H1 (cell line): ENCODE data around the gene SPECC1. TPM values are rescaled to one million over a fixed set of nuclear protein-coding genes. Genes with fewer than 3 reads are reported as not detected.

Experiments
- CTCF ChIA-PET: fragments of 300-600 bp; sonication (Branson Sonifier 250); formaldehyde crosslinking; loops from one replicate; lab custom pipeline; 2021; ENCODE audit not compliant: partially characterized antibody; lab: Charles Lee
- POLR2A ChIA-PET: fragments of 300-600 bp; sonication (Branson Sonifier 250); formaldehyde crosslinking; loops from one replicate; lab custom pipeline; 2021; ENCODE audit warnings: inconsistent platforms; ENCODE audit not compliant: partially characterized antibody; lab: Charles Lee
- DNase-seq, 2 experiments: peaks; one replicate each; pipeline versions ENCODE4 v3.0.0 to v3.0.0-alpha.2; 2010 to 2022; ENCODE audit warnings: low spot score in 2 of 2, low read depth in 1 of 2, mixed read lengths in 1 of 2
- FAIRE-seq: peaks from 2 replicates; lab custom pipeline; 2011; peaks lifted over from hg19 to GRCh38; lab: Jason Lieb, UNC
- H2AFZ ChIP-seq: 2 replicates; pipeline ENCODE4 v1.8.1; 2012; ENCODE audit warnings: low read length, inconsistent platforms
- H2AK5ac ChIP-seq: 2 replicates; pipeline ENCODE4 v1.6.1; 2013; ENCODE audit warnings: low read depth, low read length
- H2BK120ac ChIP-seq: replicated peaks from 2 replicates; pipeline ENCODE3; 2013; ENCODE audit warnings: low read depth, low read length, inconsistent platforms
- H2BK12ac ChIP-seq: 2 replicates; pipeline ENCODE4 v1.6.1; 2013; ENCODE audit warnings: low read depth, low read length
- H2BK15ac ChIP-seq: 2 replicates; pipeline ENCODE4 v1.6.1; 2013; ENCODE audit warnings: low read length
- H2BK20ac ChIP-seq: 2 replicates; pipeline ENCODE4 v1.6.1; 2013; ENCODE audit warnings: low read length
- H2BK5ac ChIP-seq: 2 replicates; pipeline ENCODE4 v1.6.1; 2013; ENCODE audit warnings: low read depth, low read length
- H3K14ac ChIP-seq: 2 replicates; pipeline ENCODE4 v1.6.1; 2013; ENCODE audit warnings: inconsistent platforms; ENCODE audit not compliant: insufficient read length
- H3K18ac ChIP-seq: 2 replicates; pipeline ENCODE4 v1.6.1; 2013; ENCODE audit warnings: low read length; ENCODE audit errors: extremely low read depth
- H3K23ac ChIP-seq: 2 replicates; pipeline ENCODE4 v1.6.1; 2013; ENCODE audit warnings: inconsistent platforms; ENCODE audit not compliant: insufficient read length
- H3K23me2 ChIP-seq: 2 replicates; pipeline ENCODE4 v1.6.1; 2013; ENCODE audit warnings: low read depth, low read length
- H3K27ac ChIP-seq: 2 replicates; pipeline ENCODE4 v1.6.1; 2011; ENCODE audit warnings: low read depth, low read length, inconsistent platforms
- H3K27me3 ChIP-seq, 4 experiments: replicated peaks in 1 of 4; 1 replicate in 1 of 4; 2 replicates in 3 of 4; pipeline versions ENCODE4 v1.6.1 to v1.8.1; 2011 to 2013; ENCODE audit warnings: low read length in 3 of 4, mild to moderate bottlenecking in 3 of 4, inconsistent platforms in 2 of 4, mixed read lengths in 2 of 4, moderate library complexity in 1 of 4; ENCODE audit not compliant: control insufficient read depth in 3 of 4, insufficient read depth in 3 of 4; ENCODE audit errors: extremely low read depth in 1 of 4
- H3K36me3 ChIP-seq, 4 experiments: 2 replicates each; pipeline versions ENCODE4 v1.6.1 to v1.8.1; 2011 to 2013; ENCODE audit warnings: mild to moderate bottlenecking in 4 of 4, low read length in 3 of 4, moderate library complexity in 2 of 4, control low read depth in 1 of 4, inconsistent platforms in 1 of 4; ENCODE audit not compliant: insufficient read depth in 4 of 4, control insufficient read depth in 2 of 4
- H3K4ac ChIP-seq: replicated peaks from 2 replicates; pipeline ENCODE3; 2013; ENCODE audit warnings: low read length, low read depth, mixed read lengths, inconsistent platforms; ENCODE audit not compliant: insufficient read length
- H3K4me1 ChIP-seq, 4 experiments: replicated peaks in 1 of 4; 1 replicate in 1 of 4; 2 replicates in 3 of 4; pipeline versions ENCODE4 v1.6.1 to v1.8.1; 2011 to 2013; ENCODE audit warnings: low read length in 3 of 4, inconsistent platforms in 2 of 4, mixed read lengths in 1 of 4; ENCODE audit not compliant: insufficient read depth in 4 of 4, control insufficient read depth in 3 of 4
- H3K4me2 ChIP-seq, 2 experiments: 2 replicates each; pipeline versions ENCODE4 v1.6.1 to v1.8.1; 2011 to 2013; ENCODE audit warnings: low read depth in 2 of 2, low read length in 2 of 2, control low read depth in 1 of 2, inconsistent platforms in 1 of 2, mild to moderate bottlenecking in 1 of 2; ENCODE audit not compliant: insufficient read depth in 1 of 2
- H3K4me3 ChIP-seq, 4 experiments: fragments of 200-600, 300-600 bp in 1 of 4; sonication (generic), shearing (Covaris generic), sonication (Bioruptor Twin) in 1 of 4; 2 replicates each; pipeline versions ENCODE4 v1.5.1 to v1.8.1; 2011 to 2016; ENCODE audit warnings: low read length in 4 of 4, low read depth in 3 of 4, control low read depth in 2 of 4, inconsistent platforms in 2 of 4, mild to moderate bottlenecking in 2 of 4, mixed read lengths in 1 of 4, moderate library complexity in 1 of 4; ENCODE audit not compliant: insufficient read depth in 2 of 4; ENCODE audit errors: extremely low read depth in 1 of 4
- H3K56ac ChIP-seq: replicated peaks from 2 replicates; pipeline ENCODE3; 2013; ENCODE audit warnings: low read depth, mild to moderate bottlenecking, mixed read lengths, low read length, inconsistent platforms; ENCODE audit not compliant: insufficient read length
- H3K79me1 ChIP-seq: 2 replicates; pipeline ENCODE4 v1.6.1; 2013; ENCODE audit warnings: low read depth, low read length, control low read depth
- H3K79me2 ChIP-seq, 2 experiments: 2 replicates each; pipeline versions ENCODE4 v1.6.1 to v1.8.1; 2012 to 2013; ENCODE audit warnings: low read length in 2 of 2, mild to moderate bottlenecking in 2 of 2, inconsistent platforms in 1 of 2; ENCODE audit not compliant: insufficient read depth in 2 of 2, control insufficient read depth in 1 of 2
- H3K9ac ChIP-seq, 4 experiments: replicated peaks in 1 of 4; 1 replicate in 1 of 4; 2 replicates in 3 of 4; pipeline versions ENCODE4 v1.6.1 to v1.8.1; 2011 to 2013; ENCODE audit warnings: low read depth in 3 of 4, low read length in 3 of 4, control low read depth in 2 of 4, mild to moderate bottlenecking in 2 of 4, moderate library complexity in 2 of 4, inconsistent platforms in 1 of 4; ENCODE audit errors: extremely low read depth in 1 of 4
- H3K9me3 ChIP-seq, 2 experiments: 2 replicates each; pipeline versions ENCODE4 v1.6.1 to v1.8.1; 2012 to 2013; ENCODE audit warnings: mild to moderate bottlenecking in 2 of 2, moderate library complexity in 2 of 2, control low read depth in 1 of 2, inconsistent platforms in 1 of 2, low read depth in 1 of 2, low read length in 1 of 2, mixed read lengths in 1 of 2; ENCODE audit not compliant: insufficient read depth in 2 of 2
- H4K20me1 ChIP-seq, 2 experiments: replicated peaks in 1 of 2; 2 replicates each; pipeline versions ENCODE3 to v1.8.1; 2011 to 2013; ENCODE audit warnings: inconsistent platforms in 2 of 2, low read length in 2 of 2, mild to moderate bottlenecking in 1 of 2; ENCODE audit not compliant: insufficient read depth in 2 of 2, control insufficient read depth in 1 of 2
- H4K5ac ChIP-seq: 2 replicates; pipeline ENCODE4 v1.6.1; 2013; ENCODE audit warnings: low read length, low read depth, mixed read lengths, inconsistent platforms; ENCODE audit not compliant: insufficient read length
- H4K8ac ChIP-seq: 2 replicates; pipeline ENCODE4 v1.8.0; 2013; ENCODE audit warnings: mild to moderate bottlenecking, moderate library complexity, low read length, inconsistent platforms; ENCODE audit not compliant: insufficient read depth; ENCODE audit errors: extremely low read depth
- H4K91ac ChIP-seq: replicated peaks from 2 replicates; pipeline ENCODE3; 2013; ENCODE audit warnings: low read length, mixed read lengths, inconsistent platforms; ENCODE audit not compliant: insufficient read length
- CHD1 ChIP-seq: IDR thresholded peaks from 2 replicates; pipeline ENCODE4 v1.6.1; 2012; ENCODE audit warnings: low read depth, low read length, improper control_type of control experiment
- RAD21 ChIP-seq, 2 experiments: IDR thresholded peaks in 1 of 2; conservative IDR thresholded peaks in 1 of 2; 2 replicates each; pipeline ENCODE4 v1.6.1; 2011; ENCODE audit warnings: low read depth in 2 of 2, low read length in 2 of 2, improper control_type of control experiment in 1 of 2, inconsistent platforms in 1 of 2, mild to moderate bottlenecking in 1 of 2, moderate library complexity in 1 of 2
- RBBP5 ChIP-seq: IDR thresholded peaks from 2 replicates; pipeline ENCODE4 v1.7.1; 2012; ENCODE audit warnings: low read depth, mild to moderate bottlenecking, inconsistent platforms, low read length, moderate library complexity, borderline replicate concordance
- TAF1 ChIP-seq: IDR thresholded peaks from 2 replicates; pipeline ENCODE4 v1.6.1; 2011; ENCODE audit warnings: mild to moderate bottlenecking, low read depth, low read length
- TAF7 ChIP-seq: optimal IDR thresholded peaks from 2 replicates; pipeline ENCODE3; 2011; ENCODE audit warnings: low read depth, mild to moderate bottlenecking, inconsistent platforms, low read length, moderate library complexity, borderline replicate concordance
- TBP ChIP-seq: IDR thresholded peaks from 2 replicates; pipeline ENCODE4 v1.6.1; 2011; ENCODE audit warnings: low read depth, low read length, improper control_type of control experiment
- WGBS, 2 experiments: shearing (Covaris generic) in 1 of 2; methylation state at CpG; one replicate each; pipeline versions ENCODE4 v1.1.6 to v1.1.7; 2013 to 2015; ENCODE audit warnings: low lambda C conversion rate in 2 of 2, mixed read lengths in 2 of 2, inconsistent platforms in 1 of 2, low coverage in 1 of 2, missing lambda C conversion rate in 1 of 2; ENCODE audit not compliant: insufficient replicate concordance in 2 of 2, insufficient coverage in 1 of 2, insufficient read length in 1 of 2; ENCODE audit errors: extremely low coverage in 1 of 2, missing lambda C conversion rate in 1 of 2; 5-methylcytosine and 5-hydroxymethylcytosine counted together
- polyA plus RNA-seq, 7 experiments: library from polyadenylated mRNA; depleted of rRNA in 3 of 7; stranded (reverse) in 5 of 7; unstranded in 2 of 7; fragments of >200 nt in 5 of 7; fragments of 200-250 nt in 2 of 7; gene quantifications; 1 replicate in 5 of 7; 2 replicates in 1 of 7; 4 replicates in 1 of 7; pipeline versions ENCODE4 v1.2.1 to v1.2.3, GENCODE V29; 2011 to 2013; ENCODE audit warnings: missing spikeins in 2 of 7, mixed read lengths in 2 of 7
- total RNA-seq: library from RNA; stranded (reverse); fragmentation: NEBNext Ultra II Directional; extraction: Animal tissue kit (Norgen Biotek cat#: 25700); gene quantifications from 2 replicates; pipeline ENCODE4 v1.2.1, GENCODE V29; 2021
- TF ChIP-seq, protein P1 (sequence below): IDR thresholded peaks from 2 replicates; pipeline ENCODE4 v1.6.1; 2012; ENCODE audit warnings: inconsistent platforms

SPECC1 gene
- total and polyA plus RNA-seq, 2 of the 8 experiments (the other 6 are each of a cell fraction or from before 2014, with no cell fraction given): 35.8 to 87.9 TPM

DNA sequence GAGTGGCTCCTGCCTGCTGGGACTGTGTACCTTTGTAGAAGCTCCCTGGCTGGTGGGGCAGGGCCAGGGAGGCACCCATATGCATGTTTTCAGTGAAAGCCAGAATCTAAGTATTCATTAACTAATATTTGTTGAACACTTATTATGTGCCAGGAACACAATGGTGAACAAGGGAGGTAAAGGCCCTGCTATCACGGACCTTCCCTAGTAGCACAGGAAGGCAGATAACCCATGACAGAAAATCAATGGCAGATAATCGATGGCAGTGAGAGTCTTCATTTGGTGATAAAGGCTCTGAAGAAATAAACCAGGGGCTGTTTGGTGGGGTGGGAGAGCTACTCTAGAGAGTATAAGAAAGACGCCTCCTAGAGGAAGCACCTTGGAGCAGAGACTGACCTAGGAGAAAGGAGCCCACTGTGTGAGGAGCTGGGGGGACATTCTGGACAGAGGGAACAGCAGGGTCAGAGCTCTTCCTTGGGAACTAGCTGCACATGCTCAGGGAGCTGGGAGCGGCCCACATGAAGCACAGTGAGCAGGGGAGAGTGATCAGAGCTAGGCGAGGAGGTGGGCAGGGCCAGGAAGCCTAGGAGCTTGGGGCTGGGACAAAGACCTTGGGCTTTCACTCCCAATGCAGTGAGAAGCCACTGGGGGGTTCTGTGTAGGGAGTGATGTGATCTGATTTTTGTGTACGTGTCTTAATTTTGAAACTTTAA, 78.5 kb downstream of the SPECC1 start:
- H3K4ac ChIP-seq: no peak overlapping the region
- H2AFZ ChIP-seq: no peak overlapping the region
- H4K5ac ChIP-seq: no peak overlapping the region
- no peak overlapping the region for H4K91ac ChIP-seq
- H3K27ac ChIP-seq: no peak overlapping the region
- no peak overlapping the region for H3K56ac ChIP-seq
- no peak overlapping the region for H3K18ac ChIP-seq
- H3K36me3 ChIP-seq: no peaks in the 10 kb centered on the region
- no peak overlapping the region for H2BK120ac ChIP-seq
- no peak overlapping the region for H2BK12ac ChIP-seq
- DNase-seq (no peak), FAIRE-seq (no peak)
- H3K23ac ChIP-seq: no peak overlapping the region
- no peaks in the 10 kb centered on the region for H3K9me3 ChIP-seq
- peaks cover 0 to 7% (median 3%) of the 10 kb centered on the region in 4 experiments; a peak in 3 of 7 replicates for H3K4me1 ChIP-seq
- no peak overlapping the region for H3K9ac ChIP-seq
- no peaks in the 10 kb centered on the region for H3K79me1 ChIP-seq
- H3K27me3 ChIP-seq: no peaks in the 10 kb centered on the region
- ChIA-PET CTCF (interaction anchor here (0.6 to 0.7 kb wide), 2 partner anchors 77 to 224 kb away, joined by 3 read pairs; no protein-coding TSS in a partner anchor), POLR2A (no interaction called here)
- H4K8ac ChIP-seq: no peak overlapping the region
- no peak overlapping the region for H3K4me3 ChIP-seq
- no peak overlapping the region for H2AK5ac ChIP-seq
- H4K20me1 ChIP-seq: no peaks in the 10 kb centered on the region
- H3K14ac ChIP-seq: no peak overlapping the region
- H3K79me2 ChIP-seq: no peaks in the 10 kb centered on the region
- no peak overlapping the region for H2BK5ac ChIP-seq
- H3K4me2 ChIP-seq: no peak overlapping the region
- no peak overlapping the region for H2BK15ac ChIP-seq
- H3K23me2 ChIP-seq: no peaks in the 10 kb centered on the region
- 71% methylated on average over 6 of the region's 6 CpGs; no CpG with 5 or more reads in 1 of the 2 experiments for WGBS, 2 experiments
- no peak overlapping the region for H2BK20ac ChIP-seq
- TF ChIP-seq RAD21 (IDR thresholded peaks at IDR 0.05 in 1 of 2, conservative IDR thresholded peaks at IDR 0.05 in 1 of 2; ENCODE audit: low read depth in 2 of 2, low read length in 2 of 2) (no peak), TBP (no peak), CHD1 (no peak), RBBP5 (no peak), TAF1 (no peak), TAF7 (no peak)
- TF ChIP-seq, protein P1, sequence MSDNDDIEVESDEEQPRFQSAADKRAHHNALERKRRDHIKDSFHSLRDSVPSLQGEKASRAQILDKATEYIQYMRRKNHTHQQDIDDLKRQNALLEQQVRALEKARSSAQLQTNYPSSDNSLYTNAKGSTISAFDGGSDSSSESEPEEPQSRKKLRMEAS: no peak
